Measurements from ENCODE around the gene DAPK1.

- TF ChIP-seq CTCF (IDR thresholded peaks at IDR 0.05; ENCODE audit: low read length) = no peak
- TF ChIP-seq EZH2 (IDR thresholded peaks at IDR 0.05; ENCODE audit: borderline replicate concordance, low read length) = no peak
Observed at GRCh38 chr9:87464992-87465378, 32.7 kb upstream of the DAPK1 start.

All from OCI-LY1 (cell line).